Thyroid gland (tissue), 4 donors: ENCODE measurements around the gene FAM168A.

Experiments
- POLR2A ChIP-seq, 2 donors: fragments of 450-650 bp; IDR thresholded peaks; one replicate each; pipeline ENCODE4 v1.6.1; 2017; ENCODE audit warnings: antibody characterized with exemption in 2 of 2, mild to moderate bottlenecking in 2 of 2, moderate library complexity in 1 of 2
- TF ChIP-seq, protein P1 (sequence below), 6 experiments: fragments of 200-600 bp in 3 of 6; fragments of 450-650 bp in 3 of 6; sonication (generic) in 3 of 6; IDR thresholded peaks; one replicate each; pipeline ENCODE4 v1.5.1; 2016 to 2019; ENCODE audit warnings: antibody characterized with exemption in 6 of 6, mild to moderate bottlenecking in 2 of 6, inconsistent platforms in 1 of 6, moderate library complexity in 1 of 6

DNA sequence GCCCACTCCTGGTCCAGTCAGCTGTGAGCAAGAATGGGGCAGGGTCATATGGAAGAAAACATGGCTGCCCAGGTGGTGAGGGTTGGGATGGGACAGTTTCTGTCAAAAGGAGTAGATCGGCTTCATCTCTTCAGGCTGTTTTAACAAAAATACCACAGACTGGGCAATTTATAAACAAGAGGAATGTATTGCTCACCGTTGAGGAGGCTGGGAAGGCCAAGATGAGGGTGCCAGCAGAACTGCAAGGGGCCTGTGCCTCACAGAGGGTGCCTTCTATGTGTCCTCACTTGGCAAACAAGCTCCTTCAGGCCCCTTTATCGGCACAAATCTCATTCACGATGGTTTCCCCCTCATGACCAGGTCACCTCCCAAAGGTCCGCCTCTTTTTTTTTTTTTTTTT is 239.8 kb downstream of the FAM168A start:
- TF ChIP-seq, protein P1, sequence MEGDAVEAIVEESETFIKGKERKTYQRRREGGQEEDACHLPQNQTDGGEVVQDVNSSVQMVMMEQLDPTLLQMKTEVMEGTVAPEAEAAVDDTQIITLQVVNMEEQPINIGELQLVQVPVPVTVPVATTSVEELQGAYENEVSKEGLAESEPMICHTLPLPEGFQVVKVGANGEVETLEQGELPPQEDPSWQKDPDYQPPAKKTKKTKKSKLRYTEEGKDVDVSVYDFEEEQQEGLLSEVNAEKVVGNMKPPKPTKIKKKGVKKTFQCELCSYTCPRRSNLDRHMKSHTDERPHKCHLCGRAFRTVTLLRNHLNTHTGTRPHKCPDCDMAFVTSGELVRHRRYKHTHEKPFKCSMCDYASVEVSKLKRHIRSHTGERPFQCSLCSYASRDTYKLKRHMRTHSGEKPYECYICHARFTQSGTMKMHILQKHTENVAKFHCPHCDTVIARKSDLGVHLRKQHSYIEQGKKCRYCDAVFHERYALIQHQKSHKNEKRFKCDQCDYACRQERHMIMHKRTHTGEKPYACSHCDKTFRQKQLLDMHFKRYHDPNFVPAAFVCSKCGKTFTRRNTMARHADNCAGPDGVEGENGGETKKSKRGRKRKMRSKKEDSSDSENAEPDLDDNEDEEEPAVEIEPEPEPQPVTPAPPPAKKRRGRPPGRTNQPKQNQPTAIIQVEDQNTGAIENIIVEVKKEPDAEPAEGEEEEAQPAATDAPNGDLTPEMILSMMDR (IDR thresholded peaks at IDR 0.05): no peak
- no peak for TF ChIP-seq POLR2A (IDR thresholded peaks at IDR 0.05)
